HG03039 (cell line): ENCODE measurements around the gene SHC2.
"Not testable (repeated sequence)": the region's sequence is repeated elsewhere in the genome, so short reads cannot be mapped to it uniquely, and the experiment has no call there.

Experiments
- ATAC-seq: cut with Tn5 transposase; IDR thresholded peaks from one replicate; pipeline ENCODE4 v1.9.1; 2021; ENCODE audit warnings: mild to moderate bottlenecking, moderate library complexity; ENCODE audit not compliant: unreplicated experiment

SHC2 gene

DNA sequence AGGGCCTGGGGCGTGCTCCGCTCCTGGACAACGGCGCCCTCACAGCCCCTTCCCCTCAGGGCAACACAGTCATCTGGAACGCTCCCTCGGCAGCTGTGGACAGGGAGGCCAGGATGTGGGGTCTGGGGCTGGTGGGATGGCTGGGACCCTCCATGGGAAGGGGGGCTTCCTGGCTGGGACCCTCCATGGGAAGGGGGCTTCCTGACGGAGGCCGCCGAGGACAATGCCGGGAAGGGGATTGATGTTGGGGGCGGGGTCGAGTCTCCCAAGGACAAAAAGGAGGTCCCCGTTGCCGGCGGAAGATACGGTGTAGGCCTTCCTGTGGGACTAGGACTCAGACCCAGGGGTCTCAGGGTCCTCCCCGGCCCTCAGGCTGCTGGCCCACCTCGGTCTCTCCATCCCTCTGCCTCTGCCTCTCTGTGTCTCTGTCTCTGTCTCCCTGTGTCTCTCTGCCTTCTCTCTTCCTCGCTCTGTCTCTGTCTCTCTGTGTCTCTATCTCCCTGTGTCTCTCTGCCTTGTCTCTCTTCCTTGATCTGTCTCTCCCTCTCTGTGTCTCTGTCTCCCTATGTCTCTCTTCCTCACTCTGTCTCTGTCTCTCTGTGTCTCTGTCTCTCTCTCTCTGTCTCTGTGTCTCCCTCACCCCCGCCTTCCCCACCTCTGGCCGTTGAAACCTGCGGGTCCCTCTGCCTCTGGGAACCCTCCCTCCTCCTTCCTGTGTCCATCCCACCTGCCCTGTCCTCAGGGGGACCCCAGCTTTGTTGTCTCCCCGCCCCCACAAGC lies 32.7 kb upstream of the SHC2 start:
- ATAC-seq: no peak

GRCh38 chr19:492091-492531 lies 31.3 kb upstream of the SHC2 start:
- ATAC-seq: no peak

GRCh38 chr19:491146-491741 lies 30.4 kb upstream of the SHC2 start:
- ATAC-seq: no peak

- no peak for ATAC-seq
Observed at GRCh38 chr19:489418-490196, 28.8 kb upstream of the SHC2 start.

DNA sequence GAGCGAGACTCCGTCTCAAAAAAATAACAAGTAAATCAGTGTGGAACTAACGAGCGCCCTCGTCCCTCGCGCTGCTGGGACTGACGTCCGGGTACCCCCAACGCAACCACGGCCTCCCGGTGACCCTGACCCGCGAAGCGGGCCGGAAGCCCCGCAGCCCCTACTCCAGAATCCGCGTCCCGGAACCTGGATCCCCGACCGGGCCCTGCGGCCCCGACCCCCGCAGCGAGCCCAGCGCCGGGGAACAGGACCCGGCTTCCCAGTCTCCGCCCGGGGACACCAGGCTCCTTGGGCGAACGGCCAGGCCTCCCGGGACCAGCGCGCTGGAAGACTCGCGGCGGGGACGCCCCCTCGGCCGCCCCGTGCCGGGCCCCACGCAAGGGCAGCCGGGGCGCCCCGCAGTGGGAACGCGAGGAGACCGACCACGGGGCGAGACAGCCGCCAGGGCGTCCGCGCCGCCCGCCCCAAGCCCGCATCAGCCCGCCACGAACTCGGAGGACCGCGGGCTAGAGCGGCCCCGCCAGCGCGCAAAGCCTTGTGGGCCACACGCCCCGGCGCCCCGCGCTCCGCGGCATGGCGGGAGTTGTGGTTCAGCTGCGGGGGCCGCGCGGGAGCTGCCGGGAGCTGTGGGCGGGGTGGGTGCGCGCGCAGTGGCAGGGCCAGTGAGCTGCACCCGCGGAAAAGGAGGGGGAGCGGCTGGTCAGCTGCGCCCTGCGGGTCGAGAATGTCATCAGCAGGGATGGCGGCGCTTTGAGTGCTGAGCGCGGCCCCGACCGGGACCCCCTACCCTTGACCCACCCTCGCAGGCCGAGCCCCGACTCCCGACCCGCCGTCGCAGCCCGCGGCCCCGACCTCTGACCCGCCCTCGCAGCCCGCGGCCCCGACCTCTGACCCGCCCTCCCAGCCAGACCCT lies 27.9 kb upstream of the SHC2 start:
- peak; percentile 62 for ATAC-seq

- ATAC-seq: no peak
Observed at GRCh38 chr19:485583-486236, 24.9 kb upstream of the SHC2 start.

DNA sequence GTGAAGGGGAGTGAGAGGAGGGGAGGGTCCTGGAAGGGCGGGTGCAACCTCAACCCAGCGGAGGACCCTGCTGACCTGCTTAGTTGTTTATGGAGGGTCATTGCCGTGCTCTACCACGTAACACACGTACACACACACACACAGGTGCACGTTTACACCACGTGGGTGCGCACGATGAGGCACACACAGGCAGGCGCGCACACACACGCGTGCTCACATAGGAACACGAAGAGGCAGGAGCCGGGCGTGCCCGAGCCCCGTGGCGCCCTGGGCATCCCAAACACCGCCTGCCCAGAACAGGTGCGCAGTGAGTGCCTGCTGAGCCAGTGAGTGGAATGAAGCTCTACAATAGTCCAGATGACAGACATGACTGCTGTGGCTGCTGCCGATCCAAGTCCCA lies 24.2 kb upstream of the SHC2 start:
- no peak for ATAC-seq

- ATAC-seq: no peak
Observed at GRCh38 chr19:484494-484893, 23.7 kb upstream of the SHC2 start.

GRCh38 chr19:483332-484072 lies 22.7 kb upstream of the SHC2 start:
- ATAC-seq: no peak

DNA sequence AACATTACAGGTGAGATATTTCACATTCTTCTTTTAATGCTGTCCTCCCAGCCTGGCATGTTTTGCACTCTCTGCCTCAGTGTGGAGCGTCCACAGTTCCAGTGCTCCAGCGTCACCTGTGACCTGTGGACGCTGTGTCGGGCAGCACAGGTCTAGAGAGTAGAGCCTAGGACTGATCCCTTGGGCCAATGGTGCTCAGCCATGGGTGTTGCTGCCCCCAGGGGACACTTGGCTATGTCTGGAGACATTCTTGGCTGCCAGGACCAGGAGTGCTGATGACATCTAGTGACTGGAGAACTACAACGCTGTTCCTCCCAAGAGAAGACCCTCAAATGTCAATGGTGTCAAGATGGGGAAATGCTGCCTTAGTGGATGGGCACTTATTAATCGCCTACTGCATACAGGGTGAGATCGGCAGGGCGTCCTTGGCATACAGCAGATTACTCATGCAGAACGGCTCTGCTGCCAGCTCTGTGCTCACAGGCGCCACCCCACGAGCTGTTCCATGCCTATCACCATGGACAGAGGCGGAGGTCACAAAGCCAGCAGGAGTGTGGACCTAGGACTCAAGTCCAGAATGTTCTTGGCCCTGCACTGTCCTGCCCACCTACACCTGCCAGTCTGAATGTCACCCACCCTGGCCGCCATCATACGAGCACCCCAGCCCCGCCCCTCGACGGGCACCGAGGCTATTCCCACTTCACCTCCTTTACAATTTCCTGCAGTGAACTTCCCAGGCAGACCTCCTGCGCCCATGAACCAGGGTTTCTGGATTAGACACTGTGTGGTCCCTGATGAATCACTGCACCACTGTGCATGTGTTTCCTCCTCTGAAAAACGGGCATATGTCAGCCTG lies 21.6 kb upstream of the SHC2 start:
- ATAC-seq: no peak

DNA sequence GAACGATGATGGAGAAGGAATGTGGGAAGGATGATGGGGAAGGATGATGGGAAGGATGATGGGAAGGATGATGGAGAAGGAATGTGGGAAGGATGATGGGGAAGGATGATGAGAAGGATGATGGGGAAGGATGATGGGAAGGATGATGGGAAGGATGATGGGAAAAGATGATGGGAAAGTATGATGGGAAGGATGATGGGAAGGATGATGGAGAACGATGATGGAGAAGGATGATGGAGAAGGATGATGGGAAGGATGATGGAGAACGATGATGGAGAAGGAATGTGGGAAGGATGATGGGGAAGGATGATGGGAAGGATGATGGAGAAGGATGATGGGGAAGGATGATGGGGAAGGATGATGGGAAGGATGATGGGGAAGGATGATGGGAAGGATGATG lies 20.3 kb upstream of the SHC2 start:
- ATAC-seq: not testable (repeated sequence)

DNA sequence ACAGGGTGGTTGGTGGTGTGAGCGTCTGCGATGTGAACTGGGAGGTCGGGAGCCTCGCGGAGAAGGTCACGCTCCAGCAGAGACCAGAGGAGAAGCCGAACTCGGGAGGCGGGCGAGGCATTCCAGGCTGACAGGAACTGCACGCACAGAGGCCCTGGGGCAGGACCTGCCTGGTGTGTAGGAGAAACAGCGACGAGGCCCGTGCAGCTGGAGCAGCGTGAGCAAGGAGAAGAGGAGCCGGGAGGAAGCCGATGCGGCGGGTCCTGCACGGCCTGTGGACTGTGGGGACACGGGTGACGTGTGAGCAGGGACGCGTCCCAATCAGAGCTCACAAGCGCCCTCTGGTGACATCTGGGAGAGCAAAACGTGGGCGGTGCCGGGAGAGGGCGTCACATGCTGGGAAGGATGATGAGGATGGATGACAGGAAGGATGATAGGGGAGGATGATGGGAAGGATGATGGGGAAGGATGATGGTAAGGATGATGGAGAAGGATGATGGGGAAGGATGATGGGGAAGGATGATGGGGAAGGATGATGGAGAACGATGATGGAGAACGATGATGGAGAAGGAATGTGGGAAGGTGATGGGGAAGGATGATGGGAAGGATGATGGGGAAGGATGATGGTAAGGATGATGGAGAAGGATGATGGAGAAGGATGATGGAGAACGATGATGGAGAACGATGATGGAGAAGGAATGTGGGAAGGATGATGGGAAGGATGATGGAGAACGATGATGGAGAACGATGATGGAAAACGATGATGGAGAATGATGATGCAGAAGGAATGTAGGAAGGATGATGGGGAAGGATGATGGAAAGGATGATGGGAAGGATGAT lies 19.4 kb upstream of the SHC2 start:
- no peak for ATAC-seq

GRCh38 chr19:478976-479375 lies 18.1 kb upstream of the SHC2 start:
- ATAC-seq: no peak

- ATAC-seq: no peak
Observed at GRCh38 chr19:478236-478903, 17.5 kb upstream of the SHC2 start.

DNA sequence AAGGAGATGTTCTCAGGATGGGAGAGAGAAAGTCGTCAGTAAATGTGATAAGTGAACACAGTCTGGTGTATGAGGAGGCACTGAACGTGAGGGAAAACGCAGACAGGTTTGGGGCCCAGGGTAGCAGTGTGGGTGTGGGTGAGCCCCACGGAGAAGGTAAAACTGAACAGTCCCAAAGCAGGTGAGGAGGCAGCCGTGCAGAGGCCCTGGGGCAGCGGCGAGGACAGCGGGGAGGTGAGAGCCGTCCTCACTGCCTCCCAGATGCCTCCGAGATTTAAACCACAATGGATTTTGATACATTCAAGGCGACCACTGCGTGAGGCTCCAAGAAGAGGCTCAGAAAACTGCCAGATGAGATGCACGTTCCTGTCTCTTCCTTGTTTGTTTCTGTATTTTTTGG lies 14.5 kb upstream of the SHC2 start:
- no peak for ATAC-seq

DNA sequence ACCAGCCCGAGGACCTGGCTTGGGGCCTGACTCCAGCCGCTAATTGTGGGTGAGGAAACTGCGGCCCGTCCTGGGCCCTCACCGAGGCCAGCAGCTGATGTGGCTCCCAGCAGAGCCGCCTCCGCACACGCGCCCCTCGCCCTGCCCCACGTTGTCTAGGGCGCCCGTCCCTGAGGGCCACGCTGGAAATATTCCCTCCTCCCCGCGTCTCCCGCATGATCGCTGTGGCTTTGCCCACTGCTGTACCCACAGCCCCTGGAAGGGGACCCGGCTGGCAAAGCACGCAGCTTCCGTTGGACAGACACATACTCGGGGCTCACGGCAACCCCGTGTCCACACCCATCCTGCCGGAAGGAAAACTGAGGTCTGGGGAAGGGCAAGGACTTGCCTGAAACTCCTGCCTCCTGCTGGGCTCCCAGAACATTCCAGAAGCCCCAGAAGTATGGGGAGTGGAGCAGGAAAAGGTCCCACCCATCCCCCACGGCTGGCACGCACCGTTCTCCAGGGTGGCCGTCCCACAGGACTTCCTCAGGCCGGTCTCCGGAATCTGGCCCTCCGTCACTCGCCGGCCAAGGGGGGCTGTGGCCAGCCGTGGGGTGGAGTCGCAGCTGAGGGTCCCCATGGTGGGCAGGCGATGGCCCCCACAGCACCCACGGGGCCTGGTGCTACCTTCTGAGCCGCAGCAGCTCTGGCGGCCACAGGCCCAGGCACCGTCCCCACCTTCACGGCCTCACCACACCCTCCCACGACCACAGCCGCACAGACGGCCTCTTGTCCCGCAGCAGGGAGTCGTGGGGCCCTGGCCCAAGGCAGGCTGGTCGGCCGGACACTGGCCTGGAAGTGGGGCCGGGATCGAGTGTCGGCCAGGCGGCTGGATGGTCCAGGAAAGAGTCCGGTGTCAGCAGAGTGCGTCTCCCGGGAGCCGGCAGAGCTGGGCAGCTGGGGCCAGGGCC lies 13.6 kb upstream of the SHC2 start:
- no peak for ATAC-seq
